HCT116 (cell line): ENCODE data around the gene PLCB4. TPM values are rescaled to one million over a fixed set of nuclear protein-coding genes. Genes with fewer than 3 reads are reported as not detected.

ENCODE experiments used
- ATAC-seq: fragments of 200-7000 bp; cut with Tn5 transposase; 2 replicates; pipeline ENCODE4 v1.9.1; 2020; ENCODE audit warnings: mild to moderate bottlenecking, moderate library complexity
- BruUV-seq: library from RNA; stranded (reverse); fragments of 400-500 nt; replicated peaks from 2 replicates; lab custom pipeline; 2021; lab: Mats Ljungman, UMichigan
- CTCF ChIA-PET: fragments of 300-600 bp; sonication (Branson Sonifier 250); formaldehyde crosslinking; loops from one replicate; lab custom pipeline; 2021; ENCODE audit warnings: antibody characterized with exemption; lab: Charles Lee
- POLR2A ChIA-PET: fragments of 300-600, 350-600 bp; sonication (Branson Sonifier 250); formaldehyde crosslinking; loops from one replicate; lab custom pipeline; 2021; ENCODE audit warnings: antibody characterized with exemption; lab: Charles Lee
- RAD21 ChIA-PET, 2 experiments: fragments of 300-600 bp; sonication (Branson Sonifier 250); formaldehyde crosslinking; loops; one replicate each; lab custom pipeline; 2023; ENCODE audit warnings: low total read pairs in 2 of 2; ENCODE audit not compliant: uncharacterized antibody in 2 of 2, unreplicated experiment in 2 of 2, low non-redundant PET in 1 of 2; lab: Charles Lee
- DNase-seq: peaks from one replicate; pipeline ENCODE4 v3.0.0-alpha.2; 2010; ENCODE audit warnings: low read depth, low spot score
- H2AFZ ChIP-seq: fragments of 200-600 bp; shearing (Covaris generic), sonication (generic); 2 replicates; pipeline ENCODE4 v1.6.1; 2017; ENCODE audit warnings: low read depth, mixed run types, mixed read lengths, antibody characterized with exemption, low read length; ENCODE audit not compliant: poor library complexity, severe bottlenecking
- H3K27ac ChIP-seq: 2 replicates; pipeline ENCODE4 v1.5.1; 2012; ENCODE audit warnings: low read depth, low read length
- H3K27me3 ChIP-seq: fragments of 200-600 bp; sonication (generic); 2 replicates; pipeline ENCODE4 v1.6.1; 2016; ENCODE audit warnings: mixed run types, low read length, mixed read lengths; ENCODE audit not compliant: insufficient read depth
- H3K36me3 ChIP-seq, 2 experiments: fragments of 200-500 bp in 1 of 2; fragments of 200-600 bp in 1 of 2; sonication (Bioruptor generic) in 1 of 2; sonication (generic) in 1 of 2; 2 replicates each; pipeline versions ENCODE4 v1.5.1 to v1.6.1; 2014 to 2016; ENCODE audit warnings: low read length in 2 of 2, inconsistent platforms in 1 of 2, mixed read lengths in 1 of 2, mixed run types in 1 of 2; ENCODE audit not compliant: insufficient read depth in 2 of 2, control insufficient read depth in 1 of 2
- H3K4me1 ChIP-seq, 2 experiments: fragments of 200-600 bp in 1 of 2; sonication (generic) in 1 of 2; 2 replicates each; pipeline versions ENCODE4 v1.5.1 to v1.6.1; 2012 to 2017; ENCODE audit warnings: low read length in 2 of 2, inconsistent platforms in 1 of 2, mild to moderate bottlenecking in 1 of 2, mixed read lengths in 1 of 2, mixed run types in 1 of 2, moderate library complexity in 1 of 2; ENCODE audit not compliant: insufficient read depth in 2 of 2, control insufficient read depth in 1 of 2
- H3K4me2 ChIP-seq: fragments of 200-600 bp; sonication (generic); 2 replicates; pipeline ENCODE4 v1.6.1; 2017; ENCODE audit warnings: mixed run types, low read length, mixed read lengths
- H3K4me3 ChIP-seq, 2 experiments: fragments of 200-600 bp in 1 of 2; sonication (generic) in 1 of 2; replicated peaks in 1 of 2; 2 replicates each; pipeline ENCODE4 v1.5.1; 2011 to 2016; ENCODE audit warnings: low read length in 2 of 2, control low read depth in 1 of 2, low read depth in 1 of 2, mild to moderate bottlenecking in 1 of 2, mixed read lengths in 1 of 2, mixed run types in 1 of 2
- H3K79me2 ChIP-seq: fragments of 200-600 bp; sonication (generic); 2 replicates; pipeline ENCODE4 v1.6.1; 2017; ENCODE audit warnings: mild to moderate bottlenecking, mixed run types, low read length, moderate library complexity, mixed read lengths; ENCODE audit not compliant: insufficient read depth
- H3K9ac ChIP-seq: fragments of 200-600 bp; sonication (generic); 2 replicates; pipeline ENCODE4 v1.6.1; 2016; ENCODE audit warnings: low read length, mixed read lengths
- H3K9me2 ChIP-seq: fragments of 200-600 bp; sonication (generic), shearing (Covaris generic); 2 replicates; pipeline ENCODE4 v1.6.1; 2017; ENCODE audit warnings: mixed run types, mild to moderate bottlenecking, moderate library complexity; ENCODE audit not compliant: insufficient read depth
- H3K9me3 ChIP-seq, 2 experiments: fragments of 200-500 bp in 1 of 2; fragments of 200-600 bp in 1 of 2; sonication (Bioruptor generic) in 1 of 2; sonication (generic) in 1 of 2; 2 replicates each; pipeline ENCODE4 v1.6.1; 2014 to 2017; ENCODE audit warnings: low read length in 2 of 2, mixed read lengths in 2 of 2, inconsistent platforms in 1 of 2, low read depth in 1 of 2, mild to moderate bottlenecking in 1 of 2, mixed run types in 1 of 2, moderate library complexity in 1 of 2; ENCODE audit not compliant: control insufficient read depth in 1 of 2, insufficient read depth in 1 of 2
- H4K20me1 ChIP-seq: fragments of 200-600 bp; sonication (generic), shearing (Covaris generic); 2 replicates; pipeline ENCODE4 v1.6.1; 2017; ENCODE audit warnings: mixed run types, mild to moderate bottlenecking, moderate library complexity; ENCODE audit not compliant: insufficient read depth
- ELF1 ChIP-seq: IDR thresholded peaks from 2 replicates; pipeline ENCODE4 v1.6.1; 2012; ENCODE audit warnings: low read depth, borderline replicate concordance
- EZH2phosphoT487 ChIP-seq: fragments of 200-600 bp; IDR thresholded peaks from 2 replicates; pipeline ENCODE4 v1.6.1; 2018; ENCODE audit warnings: antibody characterized with exemption, borderline replicate concordance
- POLR2A ChIP-seq: IDR thresholded peaks from 2 replicates; pipeline ENCODE4 v1.7.0; 2011; ENCODE audit warnings: borderline replicate concordance; ENCODE audit not compliant: insufficient read depth, insufficient read length; ENCODE audit errors: extremely low read depth
- POLR2AphosphoS5 ChIP-seq: IDR thresholded peaks from 2 replicates; pipeline ENCODE4 v1.6.1; 2011; ENCODE audit warnings: mild to moderate bottlenecking, low read depth, low read length, moderate library complexity
- SIN3A ChIP-seq: IDR thresholded peaks from 2 replicates; pipeline ENCODE4 v1.6.1; 2012; ENCODE audit warnings: low read depth
- ZBTB33 ChIP-seq: IDR thresholded peaks from 2 replicates; pipeline ENCODE4 v1.6.1; 2011; ENCODE audit warnings: mild to moderate bottlenecking, low read length, moderate library complexity; ENCODE audit not compliant: insufficient replicate concordance; ENCODE audit errors: extremely low read depth
- ZFX ChIP-seq: fragments of 450-650 bp; IDR thresholded peaks from 2 replicates; pipeline ENCODE4 v1.6.1; 2017
- ZNF274 ChIP-seq: fragments of 200-500 bp; sonication (Bioruptor generic); IDR thresholded peaks from 2 replicates; pipeline ENCODE4 v1.6.1; 2014; ENCODE audit warnings: mild to moderate bottlenecking, low read depth, low read length, inconsistent platforms
- intact Hi-C: fragments of 100-400 bp; cut with micrococcal nuclease; formaldehyde crosslinking; loops from 2 replicates; pipeline ENCODE4 v1.10.0; 2022
- total RNA-seq: library from RNA; stranded (reverse); gene quantifications from one replicate; pipeline ENCODE4 v1.2.1, GENCODE V29; 2021; ENCODE audit not compliant: unreplicated experiment
- TF ChIP-seq, protein P1 (sequence below): IDR thresholded peaks from 2 replicates; pipeline ENCODE4 v1.6.1; 2012

Gene PLCB4
- total RNA-seq, 1 experiment from 2014 or later, result 2.5 TPM

DNA sequence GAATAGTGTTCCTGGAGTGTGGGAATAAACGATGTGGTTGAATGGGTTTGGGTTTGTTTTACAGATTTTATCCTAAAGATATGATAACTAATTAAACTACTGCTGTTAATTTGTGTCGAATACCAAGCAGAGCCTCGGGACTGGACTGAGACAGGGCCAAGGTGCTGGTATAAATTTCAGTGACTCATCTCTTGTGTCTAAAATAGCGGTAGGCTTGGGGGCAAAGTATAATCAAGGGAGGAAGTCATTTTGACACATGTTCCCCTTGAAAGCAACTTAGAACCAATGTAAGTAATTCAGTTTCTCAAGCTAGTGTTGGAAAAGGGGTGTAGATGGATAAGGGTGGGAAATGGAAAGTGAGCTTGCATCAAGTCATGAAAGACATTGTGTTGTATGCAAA lies 108.4 kb downstream of the PLCB4 start:
- DNase-seq, result no peak

More for the DNA sequence above, 108.4 kb downstream of the PLCB4 start:
- no peaks in the 10 kb centered on the region for H4K20me1 ChIP-seq
- H3K9ac ChIP-seq, result no peak overlapping the region
- POLR2A ChIA-PET, result no interaction called here
- no peaks in the 10 kb centered on the region for H3K9me2 ChIP-seq
- H3K9me3 ChIP-seq, result no peaks in the 10 kb centered on the region
- CTCF ChIA-PET, result no interaction called here
- H3K79me2 ChIP-seq, result no peaks in the 10 kb centered on the region
- H3K27ac ChIP-seq, result no peak overlapping the region
- no peaks in the 10 kb centered on the region for H3K27me3 ChIP-seq
- TF ChIP-seq ELF1 (no peak), ZBTB33 (no peak), ZNF274 (no peak), EZH2phosphoT487 (no peak), SIN3A (no peak), POLR2A (no peak), ZFX (no peak), POLR2AphosphoS5 (no peak)
- TF ChIP-seq, protein P1, sequence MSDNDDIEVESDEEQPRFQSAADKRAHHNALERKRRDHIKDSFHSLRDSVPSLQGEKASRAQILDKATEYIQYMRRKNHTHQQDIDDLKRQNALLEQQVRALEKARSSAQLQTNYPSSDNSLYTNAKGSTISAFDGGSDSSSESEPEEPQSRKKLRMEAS, result no peak
- H3K36me3 ChIP-seq, result no peaks in the 10 kb centered on the region
- RAD21 ChIA-PET, result no interaction called here
- H3K4me1 ChIP-seq, result peaks cover 6 to 10% of the 10 kb centered on the region in 2 experiments
- no peak overlapping the region for H2AFZ ChIP-seq
- no peak overlapping the region for H3K4me2 ChIP-seq
- no peak for ATAC-seq
- no peak overlapping the region for H3K4me3 ChIP-seq
- BruUV-seq, result no TSS peak
- intact Hi-C loops, result no loop called here
